Calu3 (cell line): ENCODE measurements around the gene CBFA2T3. TPM values are rescaled to one million over a fixed set of nuclear protein-coding genes. Genes with fewer than 3 reads are reported as not detected.

ENCODE experiments used
- BruUV-seq: library from RNA; stranded (reverse); fragments of 400-500 nt; replicated peaks from 2 replicates; lab custom pipeline; 2021; lab: Mats Ljungman, UMichigan
- CTCF ChIA-PET: fragments of 300-600 bp; sonication (Branson Sonifier 250); formaldehyde crosslinking; loops from one replicate; lab custom pipeline; 2022; ENCODE audit warnings: antibody characterized with exemption; lab: Charles Lee
- DNase-seq: peaks from one replicate; pipeline ENCODE4 v3.0.0; 2022
- H3K27ac Mint-ChIP-seq: one replicate; pipeline ENCODE4 v1.8.0; 2022; ENCODE audit warnings: mixed read lengths; ENCODE audit not compliant: unreplicated experiment
- H3K27me3 Mint-ChIP-seq: one replicate; pipeline ENCODE4 v1.8.0; 2022; ENCODE audit warnings: mixed read lengths; ENCODE audit not compliant: unreplicated experiment
- H3K36me3 Mint-ChIP-seq: one replicate; pipeline ENCODE4 v1.8.0; 2022; ENCODE audit warnings: mild to moderate bottlenecking, moderate library complexity, mixed read lengths; ENCODE audit not compliant: insufficient read depth, unreplicated experiment
- H3K4me1 Mint-ChIP-seq: one replicate; pipeline ENCODE4 v1.8.0; 2022; ENCODE audit warnings: mild to moderate bottlenecking, low read depth, mixed read lengths; ENCODE audit not compliant: unreplicated experiment
- H3K4me3 Mint-ChIP-seq: one replicate; pipeline ENCODE4 v1.8.0; 2022; ENCODE audit warnings: mild to moderate bottlenecking, low read depth, moderate library complexity, mixed read lengths; ENCODE audit not compliant: unreplicated experiment
- H3K9me3 Mint-ChIP-seq: one replicate; pipeline ENCODE4 v1.8.0; 2022; ENCODE audit warnings: low read depth, mixed read lengths; ENCODE audit not compliant: unreplicated experiment
- CTCF ChIP-seq: fragments of 200-600 bp; IDR thresholded peaks from one replicate; pipeline ENCODE4 v1.8.0; 2022; ENCODE audit warnings: antibody characterized with exemption; ENCODE audit not compliant: unreplicated experiment
- intact Hi-C: fragments of 100-400 bp; cut with micrococcal nuclease; formaldehyde crosslinking; loops from one replicate; pipeline ENCODE4 v1.10.0; 2022; ENCODE audit not compliant: unreplicated experiment
- total RNA-seq: library from RNA; stranded (reverse); gene quantifications from 2 replicates; pipeline ENCODE4 v1.2.3, GENCODE V29; 2022

Gene CBFA2T3
- total RNA-seq, 1 experiment from 2014 or later: not detected

GRCh38 chr16:88957887-88958577, 19.0 kb downstream of the CBFA2T3 start:
- TF ChIP-seq CTCF: no peak
- no peaks in the 10 kb centered on the region for H3K36me3 Mint-ChIP-seq
- H3K4me1 Mint-ChIP-seq: no peaks in the 10 kb centered on the region
- peaks cover 74% of the 10 kb centered on the region for H3K27me3 Mint-ChIP-seq
- BruUV-seq: no TSS peak
- CTCF ChIA-PET: no interaction called here
- no peak for DNase-seq
- no peak overlapping the region for H3K4me3 Mint-ChIP-seq
- H3K27ac Mint-ChIP-seq: no peak overlapping the region
- intact Hi-C loops: no loop called here
- no peaks in the 10 kb centered on the region for H3K9me3 Mint-ChIP-seq

DNA sequence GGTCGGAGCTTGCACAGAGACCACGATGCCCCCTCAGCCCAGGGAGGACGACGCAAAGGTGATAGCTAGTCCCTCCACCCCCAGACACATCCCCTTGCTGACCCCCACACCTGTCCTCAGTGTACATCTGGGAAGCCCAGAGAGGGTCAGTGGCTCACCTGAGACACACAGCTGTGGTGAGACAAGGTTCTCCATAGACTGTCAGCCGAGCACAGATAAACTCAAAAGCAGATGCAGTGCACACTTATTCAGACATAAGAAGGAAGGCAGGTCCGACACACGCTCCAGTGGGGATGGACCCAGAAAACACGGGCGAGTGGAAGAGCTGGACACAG, 19.6 kb downstream of the CBFA2T3 start:
- intact Hi-C loops: no loop called here
- no TSS peak for BruUV-seq
- CTCF ChIA-PET: no interaction called here
- DNase-seq: no peak
- Mint-ChIP-seq H3K27me3 (peaks cover 74% of the 10 kb centered on the region), H3K4me3 (no peak overlapping the region), H3K27ac (no peak overlapping the region), H3K36me3 (no peaks in the 10 kb centered on the region), H3K4me1 (no peaks in the 10 kb centered on the region), H3K9me3 (no peaks in the 10 kb centered on the region)
- no peak for TF ChIP-seq CTCF

DNA sequence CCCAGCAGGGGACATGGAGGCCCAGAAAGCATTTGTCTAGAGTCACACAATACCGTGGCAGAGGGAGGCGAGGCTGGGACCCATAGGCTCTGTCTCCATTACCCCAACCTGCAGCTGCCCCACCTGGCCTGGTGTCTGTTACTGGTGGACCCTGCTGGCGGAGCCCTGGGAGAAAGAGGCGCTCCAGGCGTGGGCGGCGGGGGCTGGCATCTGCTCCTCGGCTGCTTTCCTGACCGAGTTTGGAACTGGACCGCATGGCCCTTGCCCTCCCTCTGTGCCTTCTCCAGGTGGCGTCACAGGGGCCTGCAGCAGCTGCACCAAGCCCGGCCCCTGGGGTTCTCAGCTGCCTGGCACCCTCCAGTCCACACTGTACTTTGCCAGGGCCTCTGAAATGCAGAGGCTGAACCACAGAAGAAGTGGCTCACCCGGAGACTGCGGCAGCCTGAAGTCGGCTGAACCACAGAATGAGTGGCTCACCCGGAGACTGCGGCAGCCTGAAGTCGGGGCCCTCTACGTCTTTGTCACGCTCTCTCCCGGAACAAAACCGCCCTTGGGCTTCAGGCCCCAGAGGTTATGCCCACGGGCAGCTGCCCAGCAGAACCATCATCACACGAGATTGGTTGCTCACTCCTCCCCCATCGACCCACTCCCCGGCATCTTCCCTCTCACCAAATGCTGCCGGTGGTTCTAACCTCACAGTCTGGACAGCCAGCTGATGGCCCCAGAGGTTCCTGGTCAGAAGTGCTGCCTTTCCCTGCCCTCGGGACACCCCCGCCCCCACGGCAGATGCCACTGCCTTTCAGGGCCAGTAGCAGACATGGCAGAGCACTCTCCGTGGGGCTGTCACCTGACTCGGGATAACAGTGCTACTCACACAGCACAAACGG, 20.2 kb downstream of the CBFA2T3 start:
- Mint-ChIP-seq H3K4me1 (no peaks in the 10 kb centered on the region), H3K27ac (no peak overlapping the region), H3K36me3 (no peaks in the 10 kb centered on the region), H3K4me3 (no peak overlapping the region), H3K27me3 (peaks cover 74% of the 10 kb centered on the region), H3K9me3 (no peaks in the 10 kb centered on the region)
- CTCF ChIA-PET: no interaction called here
- intact Hi-C loops: no loop called here
- TF ChIP-seq CTCF: no peak
- DNase-seq: no peak
- no TSS peak for BruUV-seq

- intact Hi-C loops: no loop called here
- Mint-ChIP-seq H3K27ac (no peak overlapping the region), H3K27me3 (peaks cover 74% of the 10 kb centered on the region), H3K4me1 (no peaks in the 10 kb centered on the region), H3K36me3 (no peaks in the 10 kb centered on the region), H3K9me3 (no peaks in the 10 kb centered on the region), H3K4me3 (no peak overlapping the region)
- BruUV-seq: no TSS peak
- no peak for TF ChIP-seq CTCF
- CTCF ChIA-PET: interaction anchor here (0.6 kb wide), 1 partner anchor 117 kb away, joined by 3 read pairs; no protein-coding TSS in a partner anchor
- no peak for DNase-seq
Measured at GRCh38 chr16:88955906-88956305, 21.1 kb downstream of the CBFA2T3 start.
